D721Med (cell line): ENCODE data around the gene TTLL5.

ENCODE experiments used
- DNase-seq: peaks from one replicate; pipeline ENCODE4 v3.0.0; 2011; ENCODE audit warnings: low spot score; ENCODE audit not compliant: insufficient read length
- FAIRE-seq: peaks from 2 replicates; lab custom pipeline; 2011; peaks lifted over from hg19 to GRCh38; lab: Jason Lieb, UNC
- CTCF ChIP-seq: IDR thresholded peaks from 2 replicates; pipeline ENCODE4 v1.5.1; 2012; ENCODE audit warnings: mild to moderate bottlenecking, control low read depth; ENCODE audit not compliant: insufficient read depth; ENCODE audit errors: missing control alignments

The TTLL5 gene

GRCh38 chr14:75926431-75927115 lies 265.5 kb downstream of the TTLL5 start:
- no peak for TF ChIP-seq CTCF
- FAIRE-seq = peak; percentile 64
- no peak for DNase-seq

- no peak for TF ChIP-seq CTCF
- FAIRE-seq = peak; percentile 6
- no peak for DNase-seq
Observed at GRCh38 chr14:75927564-75928087, 266.6 kb downstream of the TTLL5 start.

GRCh38 chr14:75928690-75929181 lies 267.7 kb downstream of the TTLL5 start:
- DNase-seq (no peak), FAIRE-seq (peak; percentile 84)
- TF ChIP-seq CTCF = no peak

GRCh38 chr14:75933712-75934296 lies 272.8 kb downstream of the TTLL5 start:
- DNase-seq (no peak), FAIRE-seq (no peak)
- no peak for TF ChIP-seq CTCF

GRCh38 chr14:75934998-75935628 lies 274.1 kb downstream of the TTLL5 start:
- no peak for TF ChIP-seq CTCF
- no peak for FAIRE-seq
- no peak for DNase-seq

- TF ChIP-seq CTCF = no peak
- FAIRE-seq (no peak), DNase-seq (no peak)
Observed at GRCh38 chr14:75939200-75939599, 278.2 kb downstream of the TTLL5 start.
